HL-60 (cell line): Measurements from ENCODE around the gene FHAD1.

Source experiments
- DNase-seq, 2 experiments: peaks; one replicate each; pipeline ENCODE4 v3.0.0-alpha.2; 2010 to 2020; ENCODE audit warnings: low read depth in 1 of 2, low spot score in 1 of 2
- H3K27ac ChIP-seq: fragments of 250-450 bp; sonication (Bioruptor Pico); replicated peaks from 2 replicates; pipeline ENCODE4 v1.5.1; 2020; ENCODE audit warnings: mild to moderate bottlenecking, moderate library complexity
- H3K27me3 ChIP-seq: fragments of 250-450 bp; sonication (Bioruptor Pico); 2 replicates; pipeline ENCODE4 v1.5.1; 2021; ENCODE audit warnings: mild to moderate bottlenecking, moderate library complexity; ENCODE audit not compliant: insufficient read depth, poor library complexity, severe bottlenecking
- H3K4me3 ChIP-seq: replicated peaks from 2 replicates; pipeline ENCODE4 v1.5.1; 2011; ENCODE audit warnings: mild to moderate bottlenecking, control low read depth, low read length; ENCODE audit not compliant: insufficient read depth
- CTCF ChIP-seq: IDR thresholded peaks from one replicate; pipeline ENCODE4 v1.5.1; 2011; ENCODE audit warnings: low read length, control low read depth, inconsistent platforms; ENCODE audit not compliant: insufficient read depth
- GABPA ChIP-seq: IDR thresholded peaks from 2 replicates; pipeline ENCODE4 v1.6.1; 2012; ENCODE audit warnings: low read depth
- POLR2AphosphoS5 ChIP-seq: IDR thresholded peaks from 2 replicates; pipeline ENCODE4 v1.6.1; 2012; ENCODE audit warnings: low read depth
- REST ChIP-seq: IDR thresholded peaks from 2 replicates; pipeline ENCODE4 v1.6.1; 2012; ENCODE audit warnings: low read depth; ENCODE audit not compliant: insufficient replicate concordance
- SPI1 ChIP-seq: IDR thresholded peaks from 2 replicates; pipeline ENCODE4 v1.6.1; 2012; ENCODE audit warnings: low read depth, mild to moderate bottlenecking, borderline replicate concordance

The FHAD1 gene

GRCh38 chr1:15320267-15320666, 73.2 kb downstream of the FHAD1 start:
- H3K27ac ChIP-seq: no peak overlapping the region
- no peak for DNase-seq
- TF ChIP-seq POLR2AphosphoS5 (no peak), GABPA (no peak), REST (no peak), CTCF (no peak), SPI1 (no peak)
- peaks cover 2% of the 10 kb centered on the region for H3K27me3 ChIP-seq
- H3K4me3 ChIP-seq: no peak overlapping the region

GRCh38 chr1:15321601-15322000, 74.6 kb downstream of the FHAD1 start:
- no peak for DNase-seq
- no peaks in the 10 kb centered on the region for H3K27me3 ChIP-seq
- no peak for TF ChIP-seq POLR2AphosphoS5
- TF ChIP-seq CTCF: no peak
- no peak for TF ChIP-seq REST
- no peak for TF ChIP-seq SPI1
- TF ChIP-seq GABPA: no peak
- no peak overlapping the region for H3K4me3 ChIP-seq
- no peak overlapping the region for H3K27ac ChIP-seq

GRCh38 chr1:15322648-15323350, 75.8 kb downstream of the FHAD1 start:
- Histone ChIP-seq H3K4me3 (no peak overlapping the region), H3K27me3 (no peaks in the 10 kb centered on the region), H3K27ac (no peak overlapping the region)
- no peak for DNase-seq
- TF ChIP-seq CTCF (no peak), POLR2AphosphoS5 (no peak)
